NCI-H748 (cell line): ENCODE measurements around the gene ARHGAP5.
"Not testable (repeated sequence)": the region's sequence is repeated elsewhere in the genome, so short reads cannot be mapped to it uniquely, and the experiment has no call there.

Experiments
- DNase-seq: peaks from one replicate; lab custom pipeline; 2025; ENCODE audit not compliant: unreplicated experiment; lab: John Stamatoyannopoulos, UW

The ARHGAP5 gene

DNA sequence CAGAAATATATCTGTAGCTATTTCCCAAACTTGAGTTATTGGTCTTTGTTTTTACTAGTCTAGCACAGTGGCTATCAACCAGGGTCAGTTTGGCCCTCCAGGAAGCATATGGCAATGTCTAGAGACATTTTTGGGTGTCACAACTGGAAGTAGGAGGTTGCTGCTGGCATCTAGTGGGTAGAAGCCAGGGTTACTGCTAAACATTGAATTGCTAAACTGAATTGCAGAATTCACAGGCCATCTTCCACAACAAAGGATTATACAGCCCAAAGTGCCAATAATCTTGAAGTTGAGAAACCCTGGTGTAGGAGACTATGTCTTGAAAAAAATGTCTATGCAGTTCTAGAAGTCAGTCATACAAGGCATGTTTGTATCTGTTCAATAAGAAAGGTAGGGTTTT is 27.7 kb downstream of the ARHGAP5 start:
- no peak for DNase-seq

GRCh38 chr14:32109676-32110547 is 32.8 kb downstream of the ARHGAP5 start:
- DNase-seq = no peak

DNA sequence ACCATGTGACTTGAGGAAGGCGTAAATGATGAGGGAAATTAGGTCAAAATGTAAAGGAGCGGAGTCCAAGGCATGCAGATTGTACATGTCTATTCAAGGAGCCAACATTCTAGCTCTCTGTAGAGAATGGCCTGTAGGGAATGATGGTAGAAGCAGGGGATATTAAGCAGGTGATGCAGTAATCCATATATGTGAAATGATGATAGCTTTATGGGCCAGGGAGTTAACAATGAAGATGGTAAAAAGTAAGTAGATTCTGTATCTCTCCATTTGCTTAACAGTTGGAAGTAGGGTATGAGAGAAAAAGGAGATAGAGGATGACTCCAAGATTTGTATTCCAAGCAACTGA is 33.4 kb downstream of the ARHGAP5 start:
- DNase-seq = no peak

- no peak for DNase-seq
Measured at GRCh38 chr14:32121536-32121935, 44.4 kb downstream of the ARHGAP5 start.

DNA sequence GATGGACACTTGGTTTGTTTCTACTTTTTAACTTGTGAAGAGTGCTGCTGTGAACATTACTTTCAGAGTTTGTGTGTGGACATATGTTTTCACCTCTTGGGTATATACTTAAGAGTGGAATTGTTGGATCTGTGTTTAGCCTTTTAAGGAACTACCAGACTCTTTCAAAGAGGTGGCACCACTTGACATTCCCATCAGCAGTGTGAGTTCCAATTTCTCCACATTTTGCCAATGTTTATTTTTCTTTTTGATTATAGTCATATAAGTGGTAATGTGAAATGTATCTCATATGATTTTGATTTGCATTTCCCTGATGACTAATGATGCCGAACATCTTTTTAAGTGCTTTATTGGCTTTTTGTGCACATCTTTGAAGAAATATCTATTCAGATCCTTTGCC is 44.8 kb downstream of the ARHGAP5 start:
- no peak for DNase-seq

GRCh38 chr14:32126899-32127730 is 50.0 kb downstream of the ARHGAP5 start:
- not testable (repeated sequence) for DNase-seq

DNA sequence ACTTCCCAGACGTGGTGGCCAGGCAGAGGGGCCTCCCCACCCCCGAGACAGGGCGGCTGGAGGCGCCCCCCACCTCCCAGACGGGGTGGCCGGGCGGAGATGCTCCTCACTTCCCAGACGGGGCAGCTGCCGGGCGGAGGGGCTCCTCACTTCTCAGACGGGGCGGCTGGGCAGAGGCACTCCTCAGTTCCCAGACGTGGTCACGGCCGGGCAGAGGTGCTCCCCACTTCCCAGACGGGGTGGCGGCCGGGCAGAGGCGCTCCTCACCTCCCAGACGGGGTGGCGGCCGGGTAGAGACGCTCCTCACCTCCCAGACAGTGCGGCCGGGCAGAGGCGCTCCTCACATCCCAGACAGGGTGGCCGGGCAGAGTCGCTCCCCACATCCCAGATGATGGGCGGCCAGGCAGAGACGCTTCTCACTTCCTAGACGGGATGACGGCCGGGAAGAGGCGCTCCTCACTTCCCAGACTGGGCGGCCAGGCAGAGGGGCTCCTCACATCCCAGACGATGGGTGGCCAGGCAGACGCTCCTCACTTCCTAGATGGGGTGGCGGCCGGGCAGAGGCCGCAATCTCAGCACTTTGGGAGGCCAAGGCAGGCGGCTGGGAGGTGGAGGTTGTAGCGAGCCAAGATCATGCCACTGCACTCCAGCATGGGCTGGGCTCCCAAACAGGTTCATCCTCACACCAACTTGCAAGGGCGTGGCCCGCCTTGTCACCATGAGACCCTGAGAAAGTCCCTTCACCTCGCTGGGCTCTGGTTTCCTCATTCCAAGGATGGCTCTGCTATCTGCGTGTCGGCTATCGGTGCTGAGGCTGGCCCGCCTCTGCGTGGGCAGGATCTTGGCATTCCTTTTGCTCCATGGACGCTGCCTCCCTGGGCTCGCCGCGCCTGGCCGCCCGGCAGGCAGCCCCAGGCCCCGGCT is 50.9 kb downstream of the ARHGAP5 start:
- DNase-seq = not testable (repeated sequence)

DNA sequence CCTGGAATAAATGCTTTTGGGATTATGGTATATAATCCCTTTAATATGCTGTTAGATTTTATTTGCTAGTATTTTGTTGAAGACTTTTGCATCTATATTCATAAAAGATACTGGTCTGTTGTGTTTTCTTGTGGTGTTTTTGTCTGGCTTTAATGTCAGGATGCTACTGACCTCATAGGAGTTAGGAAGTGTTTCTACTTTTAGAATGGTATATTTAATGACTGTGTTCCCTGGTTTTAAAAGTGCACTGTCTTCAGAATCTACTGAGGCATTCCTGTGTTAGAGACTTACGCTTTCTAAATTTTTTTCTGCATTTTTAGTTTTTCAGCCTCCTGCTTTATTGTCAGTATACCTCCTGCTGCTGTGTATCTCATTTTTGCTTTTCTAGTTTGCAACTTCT is 51.6 kb downstream of the ARHGAP5 start:
- no peak for DNase-seq

- DNase-seq = no peak
Measured at GRCh38 chr14:32129124-32129523, 52.0 kb downstream of the ARHGAP5 start.

- not testable (repeated sequence) for DNase-seq
Measured at GRCh38 chr14:32131689-32132088, 54.6 kb downstream of the ARHGAP5 start.

- DNase-seq = peak; percentile 25
Measured at GRCh38 chr14:32134448-32135097, 57.5 kb downstream of the ARHGAP5 start.

GRCh38 chr14:32136027-32136825 is 59.1 kb downstream of the ARHGAP5 start:
- no peak for DNase-seq

- DNase-seq = no peak
Measured at GRCh38 chr14:32137313-32137712, 60.2 kb downstream of the ARHGAP5 start.

GRCh38 chr14:32137892-32138291 is 60.8 kb downstream of the ARHGAP5 start:
- DNase-seq = no peak

DNA sequence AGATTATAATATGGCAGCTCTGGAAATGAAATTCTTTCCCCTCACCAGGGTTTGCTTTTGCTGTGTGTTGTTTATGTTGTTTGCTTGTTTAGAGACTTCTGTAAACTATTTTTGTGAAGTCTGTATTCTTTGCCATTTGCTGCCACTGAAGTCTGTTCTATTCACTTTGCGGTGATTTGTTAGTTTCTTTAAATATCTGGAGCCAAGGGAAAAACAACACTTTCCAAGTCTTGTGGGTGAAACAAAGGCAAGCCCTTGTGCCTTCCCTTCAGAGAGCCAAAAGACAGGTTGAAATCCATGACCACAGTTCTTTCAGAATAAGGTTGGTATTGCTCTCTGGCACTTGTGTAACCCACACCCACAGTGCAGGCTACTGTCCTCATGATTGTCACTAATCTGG is 65.2 kb downstream of the ARHGAP5 start:
- DNase-seq = no peak

GRCh38 chr14:32142754-32143437 is 65.8 kb downstream of the ARHGAP5 start:
- DNase-seq = no peak

DNA sequence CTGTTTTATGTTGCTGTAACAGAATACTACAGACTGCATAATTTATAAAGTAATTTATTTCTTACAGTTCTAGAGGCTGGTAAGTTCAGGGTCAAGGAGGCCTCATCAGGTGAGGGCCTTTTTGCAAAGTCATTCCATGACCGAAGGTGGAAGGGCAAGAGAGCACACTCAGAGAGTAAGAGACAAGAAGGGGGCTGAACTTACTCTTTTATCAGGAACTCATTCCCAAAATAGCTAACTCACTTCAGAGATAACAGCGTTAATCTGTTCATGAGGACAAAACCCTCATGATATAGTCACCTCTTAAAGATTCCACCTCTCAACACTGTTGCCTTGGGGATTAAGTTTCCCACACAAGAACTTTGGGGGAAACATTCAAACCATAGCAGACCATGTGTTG is 73.3 kb downstream of the ARHGAP5 start:
- no peak for DNase-seq

DNA sequence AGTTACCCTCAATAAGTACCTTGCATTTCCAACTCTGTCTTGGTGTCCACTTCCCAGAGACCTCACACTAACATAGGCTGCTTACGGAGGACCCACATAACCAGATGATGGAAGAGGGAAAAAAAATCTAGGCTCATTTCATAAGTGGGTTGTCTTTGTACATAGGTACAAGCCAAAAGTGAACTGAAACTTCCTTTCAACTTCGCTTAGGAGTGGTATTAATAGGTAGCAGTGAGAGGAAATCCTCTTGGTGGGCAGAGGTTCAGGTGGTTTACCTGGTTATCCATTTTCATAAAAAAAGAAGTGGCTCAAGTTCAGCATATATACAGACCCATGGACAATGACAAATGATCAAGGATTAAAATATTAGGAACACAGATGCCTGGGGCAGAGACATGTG is 88.9 kb downstream of the ARHGAP5 start:
- DNase-seq = no peak

DNA sequence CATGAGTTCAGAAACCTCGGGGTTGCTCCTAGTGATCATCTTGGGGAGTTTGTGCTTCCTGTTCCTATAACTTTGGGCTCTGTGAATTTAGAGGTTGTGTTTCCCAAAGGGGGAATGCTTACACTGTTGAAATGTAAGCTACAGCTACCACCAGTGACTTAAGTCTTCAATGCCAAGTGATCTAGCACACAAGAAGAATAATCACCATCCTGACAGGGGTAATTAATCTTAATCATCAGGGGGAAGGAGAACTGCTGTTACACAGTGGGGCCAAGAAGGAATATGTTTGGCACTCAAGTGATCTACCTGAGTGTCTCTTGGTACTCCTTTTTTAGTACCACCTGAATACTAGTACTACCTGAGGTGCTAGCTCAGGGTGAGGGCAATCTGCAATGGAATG is 89.8 kb downstream of the ARHGAP5 start:
- DNase-seq = no peak
